Placental epithelial cell (primary cell): ENCODE measurements around the gene XCL1. TPM values are rescaled to one million over a fixed set of nuclear protein-coding genes. Genes with fewer than 3 reads are reported as not detected.

Experiments used
- total RNA-seq: library from RNA; depleted of rRNA; stranded (reverse); fragments of >200 nt; gene quantifications from 2 replicates; pipeline ENCODE4 v1.2.3, GENCODE V29; 2012

XCL1 gene
- total RNA-seq, result not detected in 2 replicates

DNA sequence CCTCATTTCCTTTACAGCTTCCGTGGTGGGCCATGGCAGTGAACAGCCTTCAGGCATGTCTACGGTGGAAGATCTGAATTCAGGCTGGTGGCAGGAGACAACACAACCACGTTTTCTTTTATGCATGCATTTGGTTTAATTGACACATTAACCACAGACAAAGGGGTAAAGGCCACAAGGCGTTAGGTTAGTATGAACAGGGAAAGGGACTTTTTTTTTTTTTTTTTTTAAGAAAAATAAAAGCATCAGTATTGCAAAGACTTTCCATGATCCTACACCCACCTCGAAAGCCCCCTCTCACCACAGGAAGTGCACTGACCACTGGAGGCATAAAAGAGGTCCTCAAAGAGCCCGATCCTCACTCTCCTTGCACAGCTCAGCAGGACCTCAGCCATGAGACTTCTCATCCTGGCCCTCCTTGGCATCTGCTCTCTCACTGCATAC is at the start of gene XCL1:
Gene XCL1 (plus strand): TSS at position 361 of the 444 bp plus-strand sequence. CDS start 33 bp downstream, at position 394.

GRCh38 chr1:168543840-168544498 is 32.4 kb upstream of the XCL1 start, which contains the start of gene XCL2:
Gene XCL2 (minus strand): TSS chr1:168543997. CDS start chr1:168543964, 33 bp downstream.

Other genes starting within 250 kb of the XCL1 start
- not detected in 2 replicates for gene XCL2, start 32.6 kb upstream of the XCL1 start, total RNA-seq
- gene DPT, start 152.6 kb downstream of the XCL1 start, total RNA-seq, result not detected in 2 replicates